ENCODE results near the gene GPS1.

DNA sequence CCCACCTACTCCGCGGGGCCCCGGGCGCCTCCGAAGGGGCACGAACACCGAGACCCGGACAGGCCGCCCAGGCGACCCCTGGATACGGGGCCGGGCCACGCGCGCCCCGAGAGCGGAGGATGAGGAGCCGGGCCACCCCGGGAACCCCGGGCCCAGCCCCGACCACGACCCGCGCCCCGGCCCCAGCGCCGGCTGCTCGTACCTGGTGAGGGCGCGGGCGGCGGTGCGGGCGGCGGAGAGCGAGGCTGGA is 46.1 kb downstream of the GPS1 start:
- no peak for TF ChIP-seq FOXK2 (conservative IDR thresholded peaks at IDR 0.05 in 1 of 2, IDR thresholded peaks at IDR 0.05 in 1 of 2; ENCODE audit: low read depth in 2 of 2)
- TF ChIP-seq ZNF140 (CRISPR knock-in tag; IDR thresholded peaks at IDR 0.05), result no peak
- no peak for TF ChIP-seq EZH2 (IDR thresholded peaks at IDR 0.05; ENCODE audit: borderline replicate concordance, low read depth, low read length)
- TF ChIP-seq, protein P1, sequence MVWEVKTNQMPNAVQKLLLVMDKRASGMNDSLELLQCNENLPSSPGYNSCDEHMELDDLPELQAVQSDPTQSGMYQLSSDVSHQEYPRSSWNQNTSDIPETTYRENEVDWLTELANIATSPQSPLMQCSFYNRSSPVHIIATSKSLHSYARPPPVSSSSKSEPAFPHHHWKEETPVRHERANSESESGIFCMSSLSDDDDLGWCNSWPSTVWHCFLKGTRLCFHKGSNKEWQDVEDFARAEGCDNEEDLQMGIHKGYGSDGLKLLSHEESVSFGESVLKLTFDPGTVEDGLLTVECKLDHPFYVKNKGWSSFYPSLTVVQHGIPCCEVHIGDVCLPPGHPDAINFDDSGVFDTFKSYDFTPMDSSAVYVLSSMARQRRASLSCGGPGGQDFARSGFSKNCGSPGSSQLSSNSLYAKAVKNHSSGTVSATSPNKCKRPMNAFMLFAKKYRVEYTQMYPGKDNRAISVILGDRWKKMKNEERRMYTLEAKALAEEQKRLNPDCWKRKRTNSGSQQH (CRISPR knock-in tag; IDR thresholded peaks at IDR 0.05), result no peak
- TF ChIP-seq, protein P2, sequence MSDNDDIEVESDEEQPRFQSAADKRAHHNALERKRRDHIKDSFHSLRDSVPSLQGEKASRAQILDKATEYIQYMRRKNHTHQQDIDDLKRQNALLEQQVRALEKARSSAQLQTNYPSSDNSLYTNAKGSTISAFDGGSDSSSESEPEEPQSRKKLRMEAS (CRISPR knock-in tag; IDR thresholded peaks at IDR 0.05), result no peak
- TF ChIP-seq MEF2D (tag; conservative IDR thresholded peaks at IDR 0.05; ENCODE audit: low read depth), result no peak
- TF ChIP-seq NFRKB (IDR thresholded peaks at IDR 0.05; ENCODE audit: low read depth), result no peak

All from K562 (cell line).